Gastrocnemius medialis (tissue), 4 donors: ENCODE measurements around the gene IFNK. TPM values are rescaled to one million over a fixed set of nuclear protein-coding genes. Genes with fewer than 3 reads are reported as not detected.

Experiments
- ATAC-seq, 2 donors: fragments of 150-250 bp; one replicate each; pipeline ENCODE4 v1.9.1; 2016
- DNase-seq, 2 donors: peaks; one replicate each; pipeline ENCODE4 v3.0.0-alpha.2; 2019
- H3K27ac ChIP-seq, 4 donors: fragments of 200-600 bp; sonication (generic); 1 replicate in 1 of 4; 2 replicates in 3 of 4; pipeline ENCODE4 v1.5.1; 2016 to 2018; ENCODE audit warnings: mild to moderate bottlenecking in 2 of 4, moderate library complexity in 1 of 4
- H3K27me3 ChIP-seq, 3 donors: fragments of 200-600 bp; sonication (generic) in 2 of 3; 1 replicate in 1 of 3; 2 replicates in 2 of 3; pipeline versions ENCODE4 v1.5.1 to v1.6.0; 2016 to 2019; ENCODE audit warnings: mild to moderate bottlenecking in 1 of 3, moderate library complexity in 1 of 3
- H3K36me3 ChIP-seq, 2 donors: fragments of 200-600 bp; sonication (generic) in 1 of 2; one replicate each; pipeline ENCODE4 v1.5.1; 2017 to 2018
- H3K4me1 ChIP-seq, 2 donors: fragments of 200-600 bp; sonication (generic) in 1 of 2; one replicate each; pipeline ENCODE4 v1.5.1; 2016 to 2017; ENCODE audit warnings: mild to moderate bottlenecking in 2 of 2
- H3K4me3 ChIP-seq, 4 donors: fragments of 200-600 bp; sonication (generic) in 3 of 4; 1 replicate in 1 of 4; 2 replicates in 3 of 4; pipeline ENCODE4 v1.5.1; 2016 to 2019; ENCODE audit warnings: mild to moderate bottlenecking in 2 of 4
- H3K9me3 ChIP-seq, 3 donors: fragments of 200-600 bp; sonication (generic) in 2 of 3; 1 replicate in 1 of 3; 2 replicates in 2 of 3; pipeline ENCODE4 v1.5.1; 2016 to 2019
- CTCF ChIP-seq, 5 experiments: fragments of 450-650 bp in 3 of 5; fragments of 200-600 bp in 2 of 5; sonication (generic) in 2 of 5; IDR thresholded peaks in 4 of 5; conservative IDR thresholded peaks in 1 of 5; 1 replicate in 4 of 5; 2 replicates in 1 of 5; pipeline ENCODE4 v1.5.1; 2016 to 2019; ENCODE audit warnings: antibody characterized with exemption in 5 of 5, mild to moderate bottlenecking in 3 of 5, moderate library complexity in 3 of 5
- POLR2A ChIP-seq, 2 donors: fragments of 450-650 bp; IDR thresholded peaks; one replicate each; pipeline ENCODE4 v1.6.1; 2017; ENCODE audit warnings: antibody characterized with exemption in 2 of 2, mild to moderate bottlenecking in 2 of 2, moderate library complexity in 2 of 2
- in situ Hi-C, 4 donors: fragments of 200-750 bp; cut with MboI; loops; one replicate each; pipeline versions ENCODE4 v1.15.0 to v1.8.0; 2017; ENCODE audit warnings: low sequenced_read_pairs in 4 of 4
- intact Hi-C: fragments of 100-400 bp; cut with DNase I; formaldehyde crosslinking; loops from one replicate; pipeline ENCODE4 v1.15.1; 2023; ENCODE audit warnings: low total_unique reads
- total RNA-seq, 4 donors: library from RNA; depleted of rRNA; stranded (reverse); fragments of >200 nt; gene quantifications; one replicate each; pipeline versions ENCODE4 v1.1.0 to v1.2.3, GENCODE V29; 2016

Gene IFNK
- total RNA-seq = not detected

- DNase-seq (no peak), ATAC-seq (no peak)
- no peak for TF ChIP-seq CTCF (IDR thresholded peaks at IDR 0.05 in 4 of 5, conservative IDR thresholded peaks at IDR 0.05 in 1 of 5)
- no peak for TF ChIP-seq POLR2A (IDR thresholded peaks at IDR 0.05)
- Histone ChIP-seq H3K4me3 (no peak within 1 kb of the TSS), H3K27me3 (no peaks in the 10 kb centered on the region), H3K27ac (no peak within 1 kb of the TSS), H3K36me3 (no peaks in the 10 kb centered on the region), H3K9me3 (no peaks in the 10 kb centered on the region), H3K4me1 (peaks cover 7 to 15% of the 10 kb centered on the region in 2 donors)
- intact Hi-C loops = no loop called here
- in situ Hi-C loops = loop anchor here in 2 of 4 donors (5.0 to 10.0 kb wide), 2 partner anchors 59 to 67 kb away; no protein-coding TSS in a partner anchor
Measured at GRCh38 chr9:27524236-27524635, at the start of gene IFNK. IFNK (plus strand) TSS chr9:27524290; CDS start chr9:27524337, 47 bp downstream.

- H3K4me3 ChIP-seq = no peak overlapping the region
- peaks cover 25 to 30% of the 10 kb centered on the region in 2 donors for H3K4me1 ChIP-seq
- intact Hi-C loops (loop anchor here (5.0 to 10.0 kb wide), 2 partner anchors 98 to 140 kb away; partner anchors contain the start of gene C9orf72), in situ Hi-C loops (loop anchor here in 2 of 4 donors (10.0 to 25.0 kb wide), 2 partner anchors 50 to 88 kb away; partner anchors contain the start of gene C9orf72 (in 1 of the 2))
- H3K27me3 ChIP-seq = no peaks in the 10 kb centered on the region
- H3K36me3 ChIP-seq = no peaks in the 10 kb centered on the region
- no peaks in the 10 kb centered on the region for H3K9me3 ChIP-seq
- no peak for DNase-seq
- no peak overlapping the region for H3K27ac ChIP-seq
- TF ChIP-seq POLR2A (IDR thresholded peaks at IDR 0.05) = no peak
- TF ChIP-seq CTCF (IDR thresholded peaks at IDR 0.05 in 4 of 5, conservative IDR thresholded peaks at IDR 0.05 in 1 of 5) = no peak
- no peak for ATAC-seq
Measured at GRCh38 chr9:27474305-27474704, 49.8 kb upstream of the IFNK start.

DNA sequence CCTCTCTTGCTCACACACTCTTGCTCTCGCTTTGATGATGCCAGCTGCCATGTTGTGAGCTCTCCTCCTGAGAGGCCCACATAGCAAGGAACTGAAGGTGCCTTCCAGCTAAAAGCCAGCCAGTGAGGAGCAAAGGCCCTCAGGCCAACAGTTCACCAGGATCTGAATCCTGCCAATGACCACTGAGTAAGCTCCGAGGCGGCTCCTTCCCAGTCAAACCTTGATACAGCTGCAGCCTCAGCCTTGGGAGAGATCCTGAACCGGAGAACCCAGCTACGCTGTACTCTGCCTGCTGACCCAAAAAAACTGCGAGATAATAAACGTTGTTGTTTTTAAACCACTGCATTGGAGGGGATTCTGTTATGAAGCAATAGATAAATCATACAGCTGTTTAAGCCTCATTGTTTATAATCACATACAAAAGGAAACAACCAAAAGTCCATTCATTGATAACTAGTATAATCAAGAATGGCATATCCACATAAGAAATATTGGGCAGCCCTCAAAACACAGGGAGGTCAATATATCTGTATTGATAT is 49.0 kb upstream of the IFNK start:
- no peaks in the 10 kb centered on the region for H3K9me3 ChIP-seq
- DNase-seq (no peak), ATAC-seq (no peak)
- H3K27ac ChIP-seq = no peak overlapping the region
- H3K36me3 ChIP-seq = no peaks in the 10 kb centered on the region
- H3K27me3 ChIP-seq = no peaks in the 10 kb centered on the region
- intact Hi-C loops = loop anchor here (10.0 kb wide), 1 partner anchor 140 kb away; no protein-coding TSS in a partner anchor
- TF ChIP-seq CTCF (IDR thresholded peaks at IDR 0.05 in 4 of 5, conservative IDR thresholded peaks at IDR 0.05 in 1 of 5) = no peak
- no peak for TF ChIP-seq POLR2A (IDR thresholded peaks at IDR 0.05)
- peaks cover 25 to 30% of the 10 kb centered on the region in 2 donors for H3K4me1 ChIP-seq
- no peak overlapping the region for H3K4me3 ChIP-seq
- in situ Hi-C loops = loop anchor here in 1 of 4 donors (10.0 kb wide), 1 partner anchor 50 kb away; no protein-coding TSS in a partner anchor

GRCh38 chr9:27476870-27477515 is 47.1 kb upstream of the IFNK start:
- H3K9me3 ChIP-seq = no peaks in the 10 kb centered on the region
- ATAC-seq (no peak), DNase-seq (no peak)
- in situ Hi-C loops = loop anchor here in 1 of 4 donors (10.0 kb wide), 1 partner anchor 52 kb away; no protein-coding TSS in a partner anchor
- TF ChIP-seq POLR2A (IDR thresholded peaks at IDR 0.05) = no peak
- no peak overlapping the region for H3K4me3 ChIP-seq
- H3K36me3 ChIP-seq = no peaks in the 10 kb centered on the region
- H3K27me3 ChIP-seq = no peaks in the 10 kb centered on the region
- intact Hi-C loops = loop anchor here (10.0 kb wide), 1 partner anchor 142 kb away; no protein-coding TSS in a partner anchor
- no peak overlapping the region for H3K27ac ChIP-seq
- H3K4me1 ChIP-seq = peaks cover 19 to 24% of the 10 kb centered on the region in 2 donors

- Histone ChIP-seq H3K27ac (no peak overlapping the region), H3K9me3 (no peaks in the 10 kb centered on the region), H3K4me3 (no peak overlapping the region), H3K4me1 (peaks cover 10 to 16% of the 10 kb centered on the region in 2 donors), H3K27me3 (no peaks in the 10 kb centered on the region), H3K36me3 (no peaks in the 10 kb centered on the region)
- intact Hi-C loops = loop anchor here (10.0 kb wide), 1 partner anchor 144 kb away; no protein-coding TSS in a partner anchor
- in situ Hi-C loops = loop anchor here in 1 of 4 donors (10.0 kb wide), 1 partner anchor 54 kb away; no protein-coding TSS in a partner anchor
- ATAC-seq (no peak), DNase-seq (no peak)
- TF ChIP-seq POLR2A (IDR thresholded peaks at IDR 0.05) = no peak
- TF ChIP-seq CTCF (IDR thresholded peaks at IDR 0.05 in 4 of 5, conservative IDR thresholded peaks at IDR 0.05 in 1 of 5) = no peak
Measured at GRCh38 chr9:27478322-27478721, 45.8 kb upstream of the IFNK start.
